ENCODE measurements around the gene C12orf42.
"Not testable (repeated sequence)": the region's sequence is repeated elsewhere in the genome, so short reads cannot be mapped to it uniquely, and the experiment has no call there.

C12orf42 gene

DNA sequence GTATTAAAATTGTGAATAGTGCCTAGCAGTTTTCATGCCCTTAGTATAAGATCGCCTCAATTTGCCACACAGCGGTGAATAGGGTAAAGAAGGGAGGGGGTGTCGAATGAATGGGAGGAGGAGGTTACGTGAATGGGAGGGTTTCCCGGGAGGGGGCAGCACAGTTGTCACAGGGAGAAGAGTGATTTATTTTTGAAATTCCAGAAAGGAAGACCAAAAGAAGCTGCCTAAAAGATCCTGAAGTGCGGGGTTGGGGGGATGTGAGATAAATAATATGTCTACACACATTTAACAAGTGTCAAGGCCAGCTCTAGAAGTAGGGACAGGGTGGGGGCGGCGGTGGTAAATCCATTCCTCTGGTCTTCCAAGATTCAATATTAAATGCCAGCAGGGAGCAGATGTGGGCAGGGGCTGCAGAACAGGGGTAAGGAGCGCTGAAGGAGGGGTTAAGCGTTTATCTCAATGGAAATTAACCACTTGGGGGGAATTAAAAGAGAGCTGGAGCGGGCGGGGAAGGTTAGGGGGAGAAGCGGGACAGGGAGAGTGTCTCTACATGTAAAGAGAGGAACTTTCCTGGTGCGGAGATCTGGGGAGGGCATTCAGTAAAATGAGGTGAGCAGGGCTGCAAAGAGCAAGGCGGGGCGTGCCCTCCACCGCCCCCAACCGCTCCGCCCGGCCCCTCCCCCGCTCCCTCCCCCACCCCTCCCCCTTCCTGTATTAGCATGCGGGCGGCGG is 867 bp downstream of the C12orf42 start:
- DNase-seq (ENCODE audit: low read depth) = no peak

DNA sequence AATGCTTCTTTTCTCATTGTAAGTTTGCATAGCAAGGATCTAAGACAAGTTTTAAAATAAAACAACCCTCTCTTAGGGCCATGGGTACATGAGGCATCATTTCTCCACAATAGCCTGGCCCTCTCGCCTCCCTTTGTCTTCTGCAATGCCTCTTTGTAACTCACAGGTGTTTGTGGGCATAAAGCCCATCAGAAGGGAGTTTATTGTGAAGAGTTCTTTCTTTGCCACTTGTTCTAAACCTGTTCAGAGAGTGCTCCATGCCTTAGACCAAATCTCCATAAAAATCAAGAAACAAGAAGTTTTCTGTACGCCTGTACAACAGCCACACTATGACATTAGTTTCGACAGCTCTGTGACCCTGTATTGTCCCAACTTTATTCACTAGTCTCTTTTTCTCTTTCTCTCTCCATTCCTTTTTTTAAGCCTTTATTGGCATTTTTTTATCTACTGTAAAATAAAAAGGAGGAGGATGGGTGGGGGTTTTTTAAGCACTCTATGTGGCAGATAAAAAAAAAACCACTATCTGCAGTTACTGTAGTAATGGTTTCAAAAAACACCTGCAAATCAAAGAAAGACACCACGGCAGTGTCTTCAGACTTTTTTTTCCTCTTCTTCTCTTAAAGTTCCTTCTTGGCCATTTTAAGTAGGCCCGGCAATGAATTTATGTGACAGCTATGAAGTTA is 1.6 kb downstream of the C12orf42 start:
- no peak for DNase-seq (ENCODE audit: low read depth)

DNA sequence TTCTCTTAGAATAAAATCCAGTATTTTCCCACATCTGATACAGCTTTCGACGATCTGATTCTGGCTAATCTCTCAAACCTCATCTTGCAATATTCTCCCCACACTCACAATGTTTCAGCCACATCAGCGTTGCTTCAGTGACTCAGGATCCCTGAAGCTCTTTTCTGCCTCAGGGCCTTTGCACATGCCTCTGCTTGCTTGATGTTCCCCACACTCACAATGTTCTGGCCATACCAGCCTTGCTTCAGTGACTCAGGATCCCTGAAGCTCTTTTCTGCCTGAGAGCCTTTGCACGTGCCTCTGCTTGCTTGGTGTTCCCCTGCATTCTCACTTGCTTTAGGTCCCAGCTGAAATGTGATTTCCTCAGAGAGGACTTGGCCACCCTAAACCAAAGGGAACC is 2.6 kb downstream of the C12orf42 start:
- DNase-seq (ENCODE audit: low read depth) = no peak

DNA sequence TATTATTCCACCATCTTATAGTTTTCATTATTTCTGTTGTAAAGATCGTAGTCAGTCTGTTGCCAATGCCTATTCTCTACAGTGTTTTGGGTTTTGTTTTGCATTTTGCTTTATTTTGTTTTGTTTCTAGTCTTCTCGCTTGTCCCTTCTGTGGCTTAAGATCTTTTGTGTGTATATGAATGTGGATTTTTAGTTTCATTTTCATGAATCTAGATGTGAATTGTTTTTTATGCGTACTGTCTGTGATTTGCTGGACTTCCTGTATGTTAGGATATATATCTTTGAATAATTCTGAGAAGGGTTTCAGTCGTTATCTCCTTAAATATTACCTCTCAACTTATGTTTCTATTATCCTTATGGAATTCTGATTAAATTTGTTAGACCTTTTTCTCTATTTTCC is 13.4 kb downstream of the C12orf42 start:
- DNase-seq (ENCODE audit: low read depth) = no peak

DNA sequence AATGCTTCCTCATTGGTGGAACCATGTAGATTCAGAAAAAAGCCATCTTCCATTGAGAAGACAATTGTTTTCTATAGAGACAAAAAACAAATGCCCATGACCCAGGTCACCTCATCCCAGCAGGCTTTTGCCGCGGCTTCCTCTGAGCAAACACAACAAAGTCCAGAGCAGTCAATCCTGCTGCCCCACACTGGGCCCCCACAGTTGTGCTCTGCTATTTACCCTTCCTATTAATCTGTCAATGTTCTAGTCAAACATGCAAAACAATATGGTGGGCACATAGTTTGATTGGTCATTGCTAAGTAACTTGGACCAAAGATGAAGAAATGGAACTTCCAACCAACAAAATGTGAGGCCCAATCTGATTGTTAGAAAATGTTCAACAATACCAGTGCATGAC is 20.7 kb downstream of the C12orf42 start:
- no peak for DNase-seq (ENCODE audit: low read depth)

DNA sequence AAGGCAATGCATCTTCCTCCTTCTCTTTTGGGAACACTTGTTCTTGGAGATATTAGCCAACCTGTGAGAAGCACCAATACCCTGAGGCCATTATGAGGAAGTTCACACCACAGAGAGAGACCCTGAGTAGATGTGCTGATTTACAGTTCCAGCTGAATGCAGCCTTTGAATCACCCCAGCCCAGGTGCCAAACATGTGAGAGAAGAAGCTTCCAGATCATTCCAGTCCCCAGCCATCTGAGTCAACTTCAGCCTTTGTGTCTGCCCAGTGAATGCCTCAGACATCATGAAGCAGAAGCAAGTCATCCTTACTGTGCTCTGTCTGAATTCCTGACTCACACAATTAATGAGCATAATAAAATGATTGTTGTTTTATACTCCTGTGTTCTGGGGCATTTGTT is 25.1 kb downstream of the C12orf42 start:
- no peak for DNase-seq (ENCODE audit: low read depth)

DNA sequence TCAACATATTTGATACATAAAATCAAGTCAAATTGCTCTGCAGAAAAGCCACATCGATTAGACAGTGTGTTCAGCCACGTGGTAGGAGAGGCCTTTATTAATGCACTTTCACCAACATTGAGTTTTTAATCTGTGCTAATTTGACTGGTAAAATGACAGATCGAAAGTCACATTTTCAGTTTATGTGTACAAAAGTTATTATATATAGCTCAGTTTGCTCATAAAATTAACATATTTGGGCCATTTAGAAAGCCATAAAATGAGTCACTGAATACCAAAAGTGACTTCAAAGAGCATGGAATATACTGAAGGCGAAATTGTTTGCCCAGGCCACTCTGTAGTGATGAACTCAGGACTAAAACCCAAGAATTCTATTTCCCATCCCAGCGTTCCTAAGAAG is 26.0 kb downstream of the C12orf42 start:
- no peak for DNase-seq (ENCODE audit: low read depth)

DNA sequence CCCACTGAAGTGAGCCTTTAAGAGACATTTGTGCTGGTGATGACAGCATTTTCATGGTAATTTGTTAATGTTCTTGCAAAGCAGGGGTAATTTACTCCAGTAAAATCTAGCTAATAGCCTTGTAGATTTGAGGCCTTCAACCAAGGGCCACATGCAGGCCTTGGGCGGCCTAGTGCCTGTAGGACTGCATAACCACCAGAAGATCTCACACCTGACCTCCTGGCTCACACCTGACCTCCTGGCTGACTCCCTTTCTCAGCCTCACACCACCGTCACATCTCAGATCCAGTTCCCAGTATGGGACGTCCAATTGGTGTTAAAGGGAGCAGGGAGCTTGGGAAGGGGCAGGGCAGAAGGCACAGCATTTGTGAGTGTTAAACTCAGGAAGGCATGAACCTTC is 26.9 kb downstream of the C12orf42 start:
- DNase-seq (ENCODE audit: low read depth) = no peak

DNA sequence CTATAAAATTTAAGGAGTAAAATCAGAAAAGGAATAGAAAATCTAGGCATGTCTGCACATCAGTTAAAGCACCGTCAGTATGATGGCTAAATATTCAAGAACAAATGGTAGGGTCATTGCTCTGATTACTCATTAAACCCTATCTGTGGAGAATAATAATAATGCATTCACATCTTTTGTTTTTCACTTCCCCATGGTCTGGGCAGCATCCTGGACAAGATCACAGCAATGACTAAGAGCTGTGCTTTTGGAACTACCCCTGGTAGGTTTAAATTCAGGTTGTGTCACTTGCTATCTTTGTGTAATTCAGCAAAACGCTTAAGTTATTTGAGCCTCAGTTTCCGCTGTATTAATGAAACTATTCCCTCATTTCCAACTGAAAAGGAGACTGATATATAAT is 33.1 kb downstream of the C12orf42 start:
- DNase-seq (ENCODE audit: low read depth) = no peak

DNA sequence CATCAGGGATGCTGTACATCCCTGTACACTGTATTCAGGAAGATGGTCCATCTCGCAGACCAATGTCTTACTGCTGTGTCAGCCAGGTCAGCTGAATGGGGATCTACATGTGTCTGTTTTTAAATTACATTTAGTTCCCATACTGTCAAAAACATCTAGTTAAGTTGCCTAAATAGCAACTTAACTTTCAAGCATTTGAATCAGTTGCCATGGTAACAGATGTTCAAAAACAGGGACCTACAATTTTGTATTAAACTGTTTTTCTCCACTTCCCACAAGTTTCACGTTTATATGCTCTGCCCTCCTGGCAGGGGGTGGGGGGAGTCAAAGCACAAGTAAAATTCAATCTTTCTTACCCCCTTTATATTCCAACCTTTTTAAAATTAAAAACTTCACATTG is 38.3 kb downstream of the C12orf42 start:
- no peak for DNase-seq (ENCODE audit: low read depth)

DNA sequence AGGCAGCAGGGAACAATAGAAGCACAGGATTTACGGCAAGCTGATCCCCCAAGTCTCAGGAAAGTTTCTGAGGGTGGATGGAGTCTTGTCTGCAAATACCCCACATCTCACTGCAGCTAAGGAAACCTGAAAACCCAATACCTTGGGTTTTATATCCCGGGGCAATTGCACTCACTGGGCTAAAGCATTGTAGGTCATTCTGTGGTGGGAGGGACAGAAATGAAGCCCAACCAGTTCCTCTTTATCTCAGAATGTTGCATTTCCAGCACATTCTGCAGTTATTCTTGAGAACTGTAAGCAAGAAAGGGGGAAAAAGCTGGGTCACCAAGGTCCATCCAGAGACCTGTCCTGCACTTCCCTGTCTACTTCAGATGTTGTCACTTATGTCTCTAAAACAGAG is 39.8 kb downstream of the C12orf42 start:
- DNase-seq (ENCODE audit: low read depth) = no peak

DNA sequence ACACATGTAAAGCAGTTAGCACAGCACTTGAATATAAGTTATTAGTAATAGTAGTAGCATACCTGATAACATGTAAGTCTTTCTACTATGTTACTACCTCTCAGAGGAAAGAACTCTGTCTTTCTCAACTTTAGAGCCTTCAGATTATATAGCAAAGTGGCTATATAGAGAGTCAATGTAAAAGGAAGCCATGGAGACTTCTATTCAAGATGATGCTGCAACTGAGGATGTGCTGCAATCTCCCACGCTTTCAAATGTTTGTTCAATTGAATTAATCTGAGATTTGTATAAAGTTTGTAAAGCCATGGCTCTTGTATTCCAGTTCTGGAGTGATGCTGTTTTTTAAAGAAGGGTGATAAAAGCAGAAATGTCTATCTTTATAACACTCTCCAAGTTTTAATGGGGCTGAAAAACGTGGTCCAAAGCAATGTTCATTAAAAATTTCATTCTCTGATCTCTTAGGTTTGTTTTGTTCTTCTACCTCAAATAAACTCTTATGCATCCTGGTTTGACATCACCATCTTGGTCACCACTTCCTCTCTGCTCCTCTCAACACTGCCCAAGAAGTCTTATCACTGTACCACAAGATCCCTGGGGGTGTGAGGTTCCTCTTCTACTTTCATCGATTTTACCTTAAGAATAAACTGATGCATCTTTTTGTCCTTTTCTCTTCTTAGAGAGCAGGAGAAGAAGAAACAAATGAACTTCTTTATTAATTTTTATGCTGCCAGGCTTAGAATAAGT is 40.6 kb downstream of the C12orf42 start:
- DNase-seq (ENCODE audit: low read depth) = no peak

DNA sequence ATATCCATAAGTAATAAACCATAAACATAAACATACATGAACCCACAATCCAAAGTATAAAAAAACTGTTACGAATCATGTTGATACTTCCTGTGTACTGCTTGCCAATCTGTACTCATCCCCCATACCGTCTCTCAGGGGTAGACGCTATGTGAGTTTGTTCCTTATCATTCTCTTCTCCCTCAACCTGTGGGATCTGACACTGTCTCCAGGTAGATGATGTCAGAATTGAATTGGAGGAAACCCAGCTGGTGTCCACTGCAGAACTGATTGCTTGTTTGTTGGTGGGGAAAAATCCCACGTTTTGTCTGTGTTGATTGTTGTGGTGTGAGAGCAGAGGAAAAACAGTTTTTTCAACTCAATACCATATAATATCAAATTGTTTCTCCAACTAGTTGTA is 50.8 kb downstream of the C12orf42 start:
- DNase-seq (ENCODE audit: low read depth) = no peak

DNA sequence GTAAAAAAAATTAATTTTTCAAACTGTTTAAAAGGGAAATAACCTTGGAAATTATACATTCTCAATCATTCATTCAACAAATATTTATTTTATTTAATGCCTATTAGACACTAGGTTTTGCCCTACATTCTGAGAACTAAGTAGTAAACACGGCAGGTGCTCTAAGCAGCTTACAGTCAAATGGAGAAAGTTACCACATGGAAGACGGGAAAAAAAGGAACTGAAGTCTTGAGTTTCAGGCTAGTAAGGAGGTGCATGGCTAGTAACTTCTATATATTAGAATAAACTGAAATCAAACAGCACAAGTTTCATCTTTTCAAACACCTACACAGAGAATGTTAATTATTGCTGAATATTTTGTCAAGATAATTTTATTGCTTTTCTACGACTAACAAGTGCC is 52.9 kb downstream of the C12orf42 start:
- no peak for DNase-seq (ENCODE audit: low read depth)

DNA sequence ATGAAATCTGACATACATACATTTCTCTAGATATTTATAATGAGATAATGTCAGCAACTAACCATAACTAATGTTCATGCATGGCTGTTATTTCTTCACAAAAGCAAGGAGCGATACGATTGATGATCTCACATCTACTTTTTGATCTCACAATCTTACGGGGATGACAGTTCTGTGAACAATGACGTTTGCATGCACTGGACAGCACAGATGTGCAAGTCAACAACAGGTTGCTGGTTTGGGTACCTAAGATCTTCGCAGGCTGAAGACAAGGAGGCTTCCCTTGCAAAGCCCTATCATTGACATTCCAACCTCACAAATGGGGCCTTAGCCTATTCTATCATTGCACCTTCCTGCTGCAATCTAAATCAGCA is 53.6 kb downstream of the C12orf42 start:
- DNase-seq (ENCODE audit: low read depth) = no peak

DNA sequence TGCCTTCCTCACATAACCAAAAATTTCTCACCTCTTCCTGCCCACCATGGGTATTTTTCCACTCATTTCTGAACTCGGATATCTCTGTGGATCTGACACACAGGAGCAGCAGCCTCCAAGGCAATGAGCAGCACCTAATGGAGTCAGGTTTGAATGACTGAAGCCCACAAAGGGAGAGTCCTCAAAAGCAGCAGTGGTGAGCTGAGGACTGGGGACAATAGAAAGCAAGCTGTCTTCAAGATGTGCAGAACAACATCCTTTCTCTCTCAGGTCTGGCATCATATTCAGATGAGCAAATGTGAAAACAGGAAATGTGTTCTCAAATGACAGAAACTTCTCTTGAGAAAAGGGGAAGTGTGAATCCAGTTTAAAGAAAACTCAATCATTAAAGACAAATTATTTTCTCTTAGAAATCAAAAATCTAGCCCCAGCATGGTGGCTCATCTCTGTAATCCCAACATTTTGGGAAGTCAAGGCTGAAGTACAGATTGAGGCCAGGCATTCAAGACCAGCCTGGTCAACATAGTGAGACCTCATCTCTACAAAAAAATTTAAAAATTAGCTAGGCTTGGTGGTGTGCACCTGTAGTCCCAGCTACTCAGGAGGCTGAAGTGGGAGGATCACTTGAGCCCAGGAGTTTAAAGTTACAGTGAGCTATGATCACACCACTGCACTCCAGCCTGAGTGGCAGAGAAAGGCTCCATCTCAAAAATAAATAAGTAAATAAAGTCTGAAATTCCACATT is 54.2 kb downstream of the C12orf42 start:
- no peak for DNase-seq (ENCODE audit: low read depth)

DNA sequence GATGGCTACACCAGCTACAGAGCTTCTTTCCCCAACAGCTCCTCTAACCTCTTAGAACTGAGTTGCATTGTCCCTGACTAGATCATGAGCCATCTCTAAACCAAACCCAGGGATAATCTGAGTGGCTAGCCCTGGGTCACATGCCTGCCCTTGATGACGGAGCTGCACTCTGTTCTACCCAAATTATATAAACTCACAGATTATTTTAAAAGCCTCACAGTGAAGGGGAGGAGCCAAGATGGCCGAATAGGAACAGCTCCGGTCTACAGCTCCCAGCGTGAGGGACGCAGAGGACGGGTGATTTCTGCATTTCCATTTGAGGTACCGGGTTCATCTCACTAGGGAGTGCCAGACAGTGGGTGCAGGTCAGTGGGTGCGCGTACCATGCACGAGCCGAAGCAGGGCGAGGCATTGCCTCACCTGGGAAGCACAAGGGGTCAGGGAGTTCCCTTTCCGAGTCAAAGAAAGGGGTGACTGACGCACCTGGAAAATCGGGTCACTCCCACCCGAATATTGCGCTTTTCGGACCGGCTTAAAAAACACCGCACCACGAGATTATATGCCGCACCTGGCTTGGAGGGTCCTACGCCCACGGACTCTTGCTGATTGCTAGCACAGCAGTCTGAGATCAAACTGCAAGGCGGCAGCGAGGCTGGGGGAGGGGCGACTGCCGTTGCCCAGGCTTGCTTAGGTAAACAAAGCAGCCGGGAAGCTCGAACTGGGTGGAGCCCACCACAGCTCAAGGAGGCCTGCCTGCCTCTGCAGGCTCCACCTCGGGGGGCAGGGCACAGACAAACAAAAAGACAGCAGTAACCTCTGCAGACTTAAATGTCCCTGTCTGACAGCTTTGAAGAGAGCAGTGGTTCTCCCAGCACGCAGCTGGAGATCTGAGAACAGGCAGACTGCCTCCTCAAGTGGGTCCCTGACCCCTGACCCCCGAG is 61.3 kb downstream of the C12orf42 start:
- DNase-seq (ENCODE audit: low read depth) = not testable (repeated sequence)

DNA sequence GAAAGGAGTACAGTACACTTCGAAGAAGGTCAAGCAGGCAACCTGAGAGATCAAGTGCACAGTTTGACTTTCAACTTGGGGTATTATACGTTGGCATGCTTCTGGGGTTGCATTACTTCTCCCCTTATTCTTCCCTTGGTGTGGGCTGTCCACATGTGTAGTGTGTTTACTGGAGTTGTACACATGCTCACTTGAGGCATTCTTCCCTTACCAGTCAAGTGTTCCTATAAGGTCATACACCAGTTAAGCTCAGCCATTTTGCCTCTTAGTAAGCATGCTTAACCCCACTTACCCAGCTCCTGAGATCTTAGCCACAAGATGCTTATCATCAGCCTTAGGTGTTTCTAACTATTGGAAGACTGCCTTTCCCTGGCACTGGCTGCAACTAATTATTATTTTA is 63.8 kb downstream of the C12orf42 start:
- DNase-seq (ENCODE audit: low read depth) = no peak

DNA sequence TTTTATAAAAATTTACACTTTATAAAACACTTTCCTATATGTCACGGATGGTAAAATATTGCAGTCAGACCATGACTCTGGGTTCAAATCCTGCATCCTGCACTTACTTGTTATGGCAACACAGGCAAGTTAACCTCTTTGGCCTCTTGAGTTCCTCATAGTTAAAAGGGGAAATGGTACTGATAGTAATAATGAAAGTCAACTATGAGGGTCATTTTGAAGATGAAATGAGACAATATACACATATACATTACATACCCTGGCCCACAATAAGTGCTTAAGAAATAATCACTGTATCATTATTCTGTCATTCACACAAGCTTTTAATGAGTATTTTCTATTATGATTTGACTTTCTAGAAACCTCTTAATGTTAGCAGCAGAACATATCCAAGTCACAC is 64.4 kb downstream of the C12orf42 start:
- DNase-seq (ENCODE audit: low read depth) = no peak

DNA sequence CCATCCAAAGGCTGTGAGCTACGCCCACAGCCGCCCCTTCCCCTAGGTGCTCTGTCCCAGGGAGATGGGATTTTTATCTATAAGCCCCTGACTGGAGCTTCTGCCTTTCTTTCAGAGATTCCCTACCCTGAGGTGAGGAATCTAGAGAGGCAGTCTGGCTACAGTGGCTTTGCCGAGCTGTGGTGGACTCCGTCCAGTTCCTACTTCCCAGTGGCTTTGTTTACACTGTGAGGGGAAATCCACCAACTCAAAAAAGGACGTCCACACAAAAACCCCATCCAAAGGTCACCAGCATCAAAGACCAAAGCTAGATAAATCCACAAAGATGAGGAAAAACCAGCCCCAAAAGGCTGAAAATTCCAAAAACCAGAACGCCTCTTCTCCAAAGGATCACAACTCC is 70.1 kb downstream of the C12orf42 start:
- DNase-seq (ENCODE audit: low read depth) = not testable (repeated sequence)

DNA sequence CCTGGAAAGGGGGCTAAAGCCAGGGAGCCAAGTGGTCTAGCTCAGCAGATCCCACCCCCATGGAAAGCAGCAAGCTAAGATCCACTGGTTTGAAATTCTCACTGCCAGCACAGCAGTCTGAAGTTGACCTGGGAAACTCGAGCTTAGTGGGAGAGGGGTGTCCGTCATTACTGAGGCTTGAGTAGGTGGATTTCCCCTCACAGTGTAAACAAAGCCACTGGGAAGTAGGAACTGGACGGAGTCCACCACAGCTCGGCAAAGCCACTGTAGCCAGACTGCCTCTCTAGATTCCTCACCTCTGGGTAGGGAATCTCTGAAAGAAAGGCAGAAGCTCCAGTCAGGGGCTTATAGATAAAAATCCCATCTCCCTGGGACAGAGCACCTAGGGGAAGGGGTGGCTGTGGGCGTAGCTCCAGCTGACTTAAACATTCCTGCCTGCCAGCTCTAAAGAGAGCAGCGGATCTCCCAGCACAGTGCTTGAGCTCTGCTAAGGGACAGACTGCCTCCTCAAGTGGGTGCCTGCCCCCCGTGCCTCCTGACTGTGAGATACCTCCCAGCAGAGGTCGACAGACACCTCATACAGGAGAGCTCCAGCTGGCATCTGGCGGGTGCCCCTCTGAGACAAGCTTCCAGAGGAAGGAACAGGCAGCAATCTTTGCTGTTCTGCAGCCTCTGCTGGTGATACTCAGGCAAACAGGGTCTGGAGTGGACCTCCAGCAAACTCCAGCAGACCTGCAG is 70.8 kb downstream of the C12orf42 start:
- not testable (repeated sequence) for DNase-seq (ENCODE audit: low read depth)
